Activated T-cell treated with anti-CD3 and anti-CD28 coated beads, Interleukin-2, amount 50 U/mL, for 72 hours (primary cell): ENCODE measurements around the gene GATA5. TPM values are rescaled to one million over a fixed set of nuclear protein-coding genes. Genes with fewer than 3 reads are reported as not detected.

Experiments
- ATAC-seq, 2 donors: fragments of 150-1000 bp; cut with Tn5 transposase; replicated peaks in 1 of 2; 2 replicates each; pipeline ENCODE4 v1.10.0; 2021; ENCODE audit warnings: moderate library complexity in 2 of 2, mild to moderate bottlenecking in 1 of 2
- DNase-seq, 2 donors: peaks; one replicate each; pipeline ENCODE4 v3.0.0; 2021 to 2022; ENCODE audit warnings: mixed read lengths in 1 of 2
- H3K27ac Mint-ChIP-seq: one replicate; pipeline ENCODE4 v1.8.0; 2022; ENCODE audit warnings: mild to moderate bottlenecking, moderate library complexity, mixed read lengths
- H3K27me3 Mint-ChIP-seq: one replicate; pipeline ENCODE4 v1.8.0; 2022; ENCODE audit warnings: low read depth, mixed read lengths
- H3K36me3 Mint-ChIP-seq, 2 donors: one replicate each; pipeline ENCODE4 v1.8.0; 2022; ENCODE audit warnings: mixed read lengths in 2 of 2, mild to moderate bottlenecking in 1 of 2; ENCODE audit not compliant: insufficient read depth in 2 of 2
- H3K4me1 Mint-ChIP-seq: one replicate; pipeline ENCODE4 v1.8.0; 2022; ENCODE audit warnings: low read depth, mixed read lengths
- H3K4me3 Mint-ChIP-seq, 2 donors: one replicate each; pipeline ENCODE4 v1.8.0; 2022; ENCODE audit warnings: mild to moderate bottlenecking in 2 of 2, mixed read lengths in 2 of 2, moderate library complexity in 2 of 2
- H3K9me3 Mint-ChIP-seq, 2 donors: one replicate each; pipeline ENCODE4 v1.8.0; 2022; ENCODE audit warnings: mixed read lengths in 2 of 2
- total RNA-seq, 2 donors: library from RNA; stranded (reverse); gene quantifications; one replicate each; pipeline ENCODE4 v1.2.3, GENCODE V29; 2022

The GATA5 gene
- total RNA-seq, 2 donors from 2014 or later: not detected

DNA sequence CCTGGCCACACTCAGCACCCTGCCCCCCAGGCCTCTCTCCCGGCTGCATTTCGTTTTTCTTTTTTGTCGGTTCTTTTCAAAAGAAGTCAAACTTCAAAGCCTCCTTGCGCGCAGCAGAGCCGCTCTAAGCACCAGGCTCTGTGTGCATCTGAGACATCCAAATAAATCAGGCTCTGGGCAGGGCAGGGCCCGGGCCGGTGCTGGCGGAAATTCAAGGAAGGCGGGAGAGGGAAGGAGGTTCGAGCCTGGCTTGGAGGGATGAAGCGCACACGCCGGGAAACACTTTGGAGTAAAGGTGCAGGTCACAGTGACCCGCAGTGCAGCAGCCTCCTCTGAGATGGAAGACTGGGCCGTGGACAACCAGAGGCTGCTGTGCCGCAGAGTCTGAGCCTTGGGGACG, 5.8 kb downstream of the GATA5 start:
- ATAC-seq (no peak), DNase-seq (no peak)
- Mint-ChIP-seq H3K27ac (no peak overlapping the region), H3K9me3 (no peaks in the 10 kb centered on the region), H3K27me3 (peaks cover 25% of the 10 kb centered on the region), H3K4me3 (no peak overlapping the region), H3K4me1 (no peaks in the 10 kb centered on the region), H3K36me3 (no peaks in the 10 kb centered on the region)

DNA sequence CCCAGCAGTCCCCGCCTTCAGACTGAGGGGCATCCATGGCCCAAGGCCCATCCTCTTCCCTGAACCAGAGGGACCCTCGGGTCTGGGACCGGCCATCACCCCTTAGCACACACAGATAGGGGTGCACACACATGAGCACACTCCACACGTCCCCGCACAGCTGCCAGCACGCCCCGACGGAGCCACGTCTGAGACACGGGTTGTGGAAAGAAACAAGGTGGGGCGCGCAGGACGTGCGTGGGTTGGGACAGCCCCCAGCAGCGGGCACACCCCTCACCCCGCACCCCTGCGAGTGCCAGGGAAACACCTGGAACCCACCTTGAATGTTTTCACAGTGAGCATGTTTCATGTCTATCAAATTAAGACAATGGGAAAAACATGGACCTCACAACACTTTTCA, 6.4 kb downstream of the GATA5 start:
- no peak overlapping the region for H3K4me3 Mint-ChIP-seq
- H3K27ac Mint-ChIP-seq: no peak overlapping the region

DNA sequence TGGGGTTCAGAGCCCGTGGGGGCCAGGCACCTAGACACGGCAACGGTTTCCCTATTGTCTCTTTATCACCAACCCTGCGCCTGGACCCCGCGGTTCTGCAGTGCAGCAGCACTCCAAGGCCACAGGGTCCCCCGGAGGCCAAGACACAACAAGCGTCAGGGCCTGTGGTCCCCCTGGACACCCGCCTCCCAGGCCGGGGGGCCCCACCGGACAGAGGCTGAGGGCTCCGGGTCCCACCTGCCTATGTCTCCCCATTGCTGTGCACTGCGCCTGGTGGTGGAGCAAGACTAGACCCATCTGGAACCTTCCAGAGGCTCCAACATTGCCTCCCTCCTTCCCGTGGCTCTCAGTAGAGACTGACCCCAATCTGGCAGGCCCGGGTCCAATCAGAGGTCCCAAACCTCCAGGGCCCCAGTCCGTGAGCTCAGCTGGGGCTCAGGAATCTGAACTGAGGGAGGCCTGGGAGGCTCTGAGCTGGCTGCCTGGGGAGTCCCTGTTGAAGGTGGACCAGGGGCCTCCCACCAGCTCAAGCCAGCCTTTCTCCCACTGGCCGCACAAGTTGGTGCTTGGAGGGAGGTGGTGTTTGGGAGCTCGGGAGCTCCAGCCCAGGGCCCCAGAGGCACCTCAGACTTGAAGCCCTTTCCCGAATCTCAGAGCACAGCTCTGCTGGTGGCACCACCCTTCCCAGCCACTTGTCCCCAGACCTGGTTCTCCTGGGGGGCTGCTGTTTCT, 8.8 kb downstream of the GATA5 start:
- Mint-ChIP-seq H3K4me3 (no peak overlapping the region), H3K27ac (no peak overlapping the region), H3K27me3 (peaks cover 13% of the 10 kb centered on the region), H3K36me3 (no peaks in the 10 kb centered on the region), H3K9me3 (no peaks in the 10 kb centered on the region), H3K4me1 (no peaks in the 10 kb centered on the region)
- ATAC-seq (no peak), DNase-seq (no peak)

More for the DNA sequence above, 6.4 kb downstream of the GATA5 start:
- peaks cover 25% of the 10 kb centered on the region for H3K27me3 Mint-ChIP-seq
- no peaks in the 10 kb centered on the region for H3K4me1 Mint-ChIP-seq
- no peaks in the 10 kb centered on the region for H3K9me3 Mint-ChIP-seq
- DNase-seq: no peak
- ATAC-seq: no peak
- H3K36me3 Mint-ChIP-seq: no peaks in the 10 kb centered on the region

DNA sequence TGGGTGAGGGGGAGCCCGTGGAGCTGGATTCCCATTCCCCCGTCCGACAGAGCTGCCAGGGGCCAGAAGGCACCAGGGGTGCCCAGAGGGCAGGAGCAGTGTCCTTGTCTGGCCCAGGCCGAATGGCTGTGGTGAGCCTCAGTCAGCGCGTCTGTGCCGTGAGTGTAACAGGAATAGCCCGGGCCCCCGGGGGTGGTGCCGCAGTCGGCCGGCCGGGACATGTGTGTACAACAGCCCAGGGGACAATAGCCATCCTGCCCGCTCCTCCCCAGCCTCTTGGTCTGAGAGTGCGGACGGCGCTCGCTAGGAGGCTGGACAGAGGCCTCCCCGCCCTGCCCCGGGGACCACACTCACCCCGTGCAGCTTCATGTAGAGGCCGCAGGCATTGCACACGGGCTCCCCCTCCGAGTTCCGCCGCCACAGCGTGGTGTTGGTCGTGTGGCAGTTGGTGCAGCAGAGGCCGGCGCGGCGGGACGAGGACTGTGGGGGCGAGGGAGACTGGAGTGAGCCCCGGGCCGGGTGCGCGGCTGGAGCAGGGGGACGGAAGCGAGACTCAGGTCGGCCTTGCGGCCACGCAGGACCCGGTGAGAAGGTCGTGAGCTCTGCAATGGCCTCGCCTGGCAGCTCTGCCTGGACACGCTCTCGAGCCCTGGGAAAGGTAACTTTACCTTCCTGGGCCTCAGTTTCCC, 9.6 kb downstream of the GATA5 start:
- no peaks in the 10 kb centered on the region for H3K9me3 Mint-ChIP-seq

DNA sequence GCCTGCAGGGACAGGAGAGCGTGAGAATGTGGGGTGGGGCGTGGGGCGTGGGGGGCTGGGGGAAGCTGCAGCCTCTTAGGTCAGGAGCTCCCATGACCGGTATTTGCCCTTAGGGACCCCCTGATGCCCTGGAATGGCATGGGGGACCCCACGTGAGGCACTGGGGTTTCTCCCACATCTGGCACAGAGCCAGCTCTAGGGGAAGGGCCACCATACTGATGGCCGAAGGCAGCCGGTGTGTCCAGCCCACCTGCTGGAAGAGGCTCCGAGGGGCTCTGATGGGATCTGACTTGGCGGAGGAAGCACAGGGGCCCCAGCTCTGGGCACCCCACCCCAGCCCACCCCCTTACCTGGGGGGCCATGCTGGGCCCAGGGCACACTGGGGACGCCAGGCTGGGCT, 10.8 kb downstream of the GATA5 start:
- no peak overlapping the region for H3K27ac Mint-ChIP-seq

More for the DNA sequence above, 9.6 kb downstream of the GATA5 start:
- H3K4me3 Mint-ChIP-seq: no peak overlapping the region
- no peaks in the 10 kb centered on the region for H3K4me1 Mint-ChIP-seq
- H3K27me3 Mint-ChIP-seq: peaks cover 13% of the 10 kb centered on the region
- no peak overlapping the region for H3K27ac Mint-ChIP-seq
- no peak for ATAC-seq
- no peaks in the 10 kb centered on the region for H3K36me3 Mint-ChIP-seq
- DNase-seq: no peak

DNA sequence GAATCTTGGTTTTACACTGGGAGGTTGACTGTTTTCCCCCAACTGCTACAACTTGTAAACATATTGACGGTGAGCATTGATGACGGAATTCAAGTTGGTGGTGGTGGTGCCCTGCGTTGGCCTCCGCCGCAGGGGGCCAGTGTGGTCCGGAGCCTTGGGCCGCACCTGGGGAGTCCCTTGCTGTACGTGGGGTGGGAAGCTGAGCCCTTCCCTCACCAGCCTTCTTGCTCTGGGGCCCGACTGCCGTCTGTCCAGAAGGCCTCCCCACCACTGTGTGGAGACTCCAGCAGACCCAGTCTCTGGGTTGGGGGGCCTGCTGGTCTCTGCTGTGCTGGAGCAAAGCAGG, 11.4 kb downstream of the GATA5 start:
- ATAC-seq: no peak
- no peaks in the 10 kb centered on the region for H3K4me1 Mint-ChIP-seq
- no peaks in the 10 kb centered on the region for H3K36me3 Mint-ChIP-seq
- H3K27me3 Mint-ChIP-seq: peaks cover 1% of the 10 kb centered on the region
- no peak overlapping the region for H3K27ac Mint-ChIP-seq
- DNase-seq: no peak
- H3K4me3 Mint-ChIP-seq: no peak overlapping the region
- H3K9me3 Mint-ChIP-seq: no peaks in the 10 kb centered on the region

More for the DNA sequence above, 10.8 kb downstream of the GATA5 start:
- DNase-seq (no peak), ATAC-seq (no peak)
- H3K4me3 Mint-ChIP-seq: no peak overlapping the region
- H3K4me1 Mint-ChIP-seq: no peaks in the 10 kb centered on the region
- H3K27me3 Mint-ChIP-seq: peaks cover 7% of the 10 kb centered on the region
- H3K9me3 Mint-ChIP-seq: no peaks in the 10 kb centered on the region
- no peaks in the 10 kb centered on the region for H3K36me3 Mint-ChIP-seq

DNA sequence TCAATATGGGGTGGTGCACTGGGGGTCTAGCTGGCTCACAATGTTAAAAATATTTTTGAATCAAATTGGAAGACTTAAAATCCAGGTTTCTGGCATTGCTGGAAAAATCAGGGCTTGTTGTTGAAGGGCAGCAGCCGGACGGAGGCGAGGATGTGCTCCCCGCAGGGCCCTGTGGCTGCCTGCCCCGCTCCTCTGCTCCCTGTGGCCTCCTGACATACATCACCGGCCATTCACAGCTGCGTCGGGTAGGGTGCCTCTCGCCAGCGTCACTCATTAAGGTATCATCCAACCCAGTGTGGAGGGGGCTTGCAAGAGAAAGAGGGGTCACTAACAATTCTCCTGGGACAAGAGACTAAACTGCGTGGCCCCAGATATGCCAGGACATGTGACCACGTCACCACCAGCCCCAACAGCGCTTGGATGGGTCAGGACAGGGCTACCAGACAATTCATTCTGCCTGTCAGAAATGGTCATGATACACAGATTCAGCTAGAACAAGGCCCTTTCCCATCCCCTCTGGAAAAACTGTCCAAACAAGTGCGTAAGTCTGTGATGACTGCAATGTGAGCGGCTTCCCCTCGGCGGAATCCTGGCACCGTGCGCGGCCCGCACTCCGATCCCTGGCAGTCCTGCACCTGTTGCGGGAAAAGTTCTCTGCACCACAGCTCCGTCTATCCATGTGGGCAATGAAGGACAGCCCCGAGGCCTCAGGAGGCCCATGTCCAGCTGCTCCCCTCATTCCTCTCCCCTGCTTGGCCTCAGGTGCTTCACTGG, 12.0 kb downstream of the GATA5 start:
- DNase-seq (no peak), ATAC-seq (no peak)
- no peaks in the 10 kb centered on the region for H3K4me1 Mint-ChIP-seq
- H3K9me3 Mint-ChIP-seq: no peaks in the 10 kb centered on the region
- H3K36me3 Mint-ChIP-seq: no peaks in the 10 kb centered on the region
- no peaks in the 10 kb centered on the region for H3K27me3 Mint-ChIP-seq
- no peak overlapping the region for H3K27ac Mint-ChIP-seq
- H3K4me3 Mint-ChIP-seq: no peak overlapping the region

DNA sequence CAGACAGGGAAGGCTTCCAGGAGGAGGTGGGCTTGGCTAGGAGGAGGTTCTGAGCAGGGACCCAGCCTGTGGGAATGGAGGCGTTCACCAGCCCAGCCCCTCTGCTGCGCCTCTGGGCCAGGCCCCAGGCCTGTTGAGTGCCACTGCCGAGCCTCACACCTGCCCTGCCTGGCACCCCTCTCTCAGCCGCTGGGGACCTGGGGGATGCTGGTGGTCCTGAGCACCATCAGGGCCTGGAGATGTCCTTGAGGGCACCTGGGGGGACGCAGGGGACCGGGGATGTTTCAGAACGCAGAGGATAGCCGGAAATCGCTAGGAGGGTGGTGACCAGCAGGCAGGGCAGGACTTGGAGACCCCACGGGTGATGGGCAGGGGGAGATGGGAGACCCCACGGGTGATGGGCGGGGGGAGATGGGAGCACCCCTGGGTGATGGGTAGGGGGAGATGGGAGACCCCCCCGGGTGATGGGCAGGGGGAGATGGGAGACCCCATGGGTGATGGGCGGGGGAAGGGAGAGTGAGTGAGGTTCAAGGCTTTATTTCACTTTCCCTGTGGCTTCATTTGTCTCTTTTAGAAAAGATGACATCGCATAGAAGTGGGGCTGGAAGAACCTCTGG, 12.7 kb downstream of the GATA5 start:
- H3K27me3 Mint-ChIP-seq: no peaks in the 10 kb centered on the region
- H3K4me1 Mint-ChIP-seq: no peaks in the 10 kb centered on the region
- no peak overlapping the region for H3K4me3 Mint-ChIP-seq
- no peaks in the 10 kb centered on the region for H3K9me3 Mint-ChIP-seq
- H3K27ac Mint-ChIP-seq: no peak overlapping the region
- ATAC-seq (no peak), DNase-seq (no peak)
- H3K36me3 Mint-ChIP-seq: no peaks in the 10 kb centered on the region

DNA sequence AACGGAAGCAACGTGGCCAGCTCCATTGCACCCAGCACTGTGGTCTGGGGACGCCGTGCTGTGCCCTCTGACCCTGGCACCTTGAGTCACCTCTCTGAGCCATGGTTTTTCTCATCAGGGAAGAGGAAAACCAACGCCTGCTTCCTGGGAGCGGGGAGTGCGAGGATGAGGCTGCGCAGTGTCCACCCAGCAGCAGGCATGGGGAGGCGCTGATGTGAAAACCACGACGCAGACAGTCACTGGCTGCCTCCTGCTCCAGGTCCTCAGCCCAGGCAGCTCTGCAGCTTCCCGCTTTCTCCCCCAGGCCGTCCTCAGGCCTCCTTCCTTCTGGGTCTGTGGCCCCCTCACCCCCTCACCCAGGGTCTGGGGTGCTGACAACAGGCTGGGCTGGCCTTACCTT, 14.0 kb downstream of the GATA5 start:
- Mint-ChIP-seq H3K4me1 (no peaks in the 10 kb centered on the region), H3K36me3 (no peaks in the 10 kb centered on the region), H3K27me3 (no peaks in the 10 kb centered on the region), H3K27ac (no peak overlapping the region), H3K9me3 (no peaks in the 10 kb centered on the region), H3K4me3 (no peak overlapping the region)
- DNase-seq: no peak
- no peak for ATAC-seq

DNA sequence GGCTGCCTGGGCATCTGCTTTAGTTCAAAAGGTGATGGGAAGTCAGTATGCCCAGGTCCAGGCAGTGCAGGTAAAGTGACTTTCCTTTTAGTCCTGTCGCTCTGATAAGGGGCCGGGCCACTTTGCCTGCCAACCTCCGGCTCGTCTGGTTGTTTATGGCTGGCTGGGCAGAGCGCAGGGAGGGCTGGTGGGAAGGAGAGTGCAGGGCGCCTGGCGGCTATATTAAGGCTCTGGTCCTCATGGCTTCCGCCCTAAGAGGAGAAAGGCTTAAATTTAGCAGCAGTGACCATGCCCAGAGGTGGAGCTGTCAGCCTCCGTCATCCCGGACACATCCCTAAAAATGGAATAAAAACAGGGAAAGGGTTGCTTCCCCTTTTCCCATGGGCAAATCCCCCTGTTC, 14.6 kb downstream of the GATA5 start:
- Mint-ChIP-seq H3K9me3 (no peaks in the 10 kb centered on the region), H3K27me3 (peaks cover 3% of the 10 kb centered on the region), H3K36me3 (no peaks in the 10 kb centered on the region), H3K4me3 (no peak overlapping the region), H3K27ac (no peak overlapping the region), H3K4me1 (no peaks in the 10 kb centered on the region)
- DNase-seq (no peak), ATAC-seq (no peak)

DNA sequence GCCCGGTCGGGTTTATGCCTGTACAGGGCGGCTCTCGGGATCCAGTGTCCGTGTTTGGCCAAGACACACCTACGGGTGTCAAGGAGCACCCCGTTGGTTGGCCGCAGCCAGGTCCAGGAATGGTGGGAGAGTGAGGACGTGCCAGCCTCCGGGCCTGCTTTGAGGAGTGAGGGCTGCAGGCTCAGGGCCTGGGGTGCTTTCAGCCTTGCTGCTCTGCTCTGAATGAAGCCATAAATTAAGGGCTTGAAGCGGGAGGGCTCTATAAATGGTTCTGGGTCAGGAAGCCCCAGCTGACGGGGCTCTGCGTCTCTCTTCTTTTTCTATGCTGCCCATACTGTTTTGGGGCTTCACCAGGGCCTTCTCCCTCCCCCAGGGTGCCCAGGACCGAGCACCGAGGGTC, 15.1 kb downstream of the GATA5 start:
- Mint-ChIP-seq H3K36me3 (no peaks in the 10 kb centered on the region), H3K4me1 (no peaks in the 10 kb centered on the region), H3K4me3 (no peak overlapping the region), H3K27me3 (peaks cover 5% of the 10 kb centered on the region), H3K27ac (no peak overlapping the region), H3K9me3 (no peaks in the 10 kb centered on the region)
- no peak for ATAC-seq
- DNase-seq: no peak

DNA sequence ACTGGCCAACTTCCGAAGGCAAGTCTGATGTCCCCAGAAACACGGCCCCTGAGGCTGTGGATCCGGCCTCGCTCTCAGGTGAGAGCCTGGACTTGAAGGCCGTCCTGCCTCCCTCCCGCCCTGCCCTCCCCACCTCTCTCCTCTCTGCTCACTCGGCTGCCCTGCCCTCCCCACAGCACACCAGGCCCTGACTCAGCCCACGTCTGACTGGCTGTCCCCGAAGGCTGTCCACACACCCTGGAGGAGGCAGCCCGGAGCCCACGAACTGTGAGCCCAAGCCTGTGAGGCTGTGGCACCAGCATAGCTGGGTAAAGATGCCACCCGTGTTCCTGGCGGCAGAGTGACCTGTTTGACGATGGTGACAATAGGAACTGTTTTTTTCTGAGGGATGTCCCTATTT, 16.3 kb downstream of the GATA5 start:
- Mint-ChIP-seq H3K4me1 (no peaks in the 10 kb centered on the region), H3K36me3 (no peaks in the 10 kb centered on the region), H3K9me3 (no peaks in the 10 kb centered on the region), H3K27me3 (peaks cover 5% of the 10 kb centered on the region), H3K27ac (no peak overlapping the region), H3K4me3 (no peak overlapping the region)
- no peak for DNase-seq
- ATAC-seq: no peak
